Activated CD8-positive, alpha-beta memory T cell treated with anti-CD3 and anti-CD28 coated beads for 48 hours (primary cell): ENCODE data around the gene LRRC10.

Source experiments
- DNase-seq, 3 experiments: peaks; one replicate each; pipeline ENCODE4 v3.0.0-alpha.2; 2020; ENCODE audit warnings: low read depth in 2 of 3, low spot score in 2 of 3

Gene LRRC10, protein sequence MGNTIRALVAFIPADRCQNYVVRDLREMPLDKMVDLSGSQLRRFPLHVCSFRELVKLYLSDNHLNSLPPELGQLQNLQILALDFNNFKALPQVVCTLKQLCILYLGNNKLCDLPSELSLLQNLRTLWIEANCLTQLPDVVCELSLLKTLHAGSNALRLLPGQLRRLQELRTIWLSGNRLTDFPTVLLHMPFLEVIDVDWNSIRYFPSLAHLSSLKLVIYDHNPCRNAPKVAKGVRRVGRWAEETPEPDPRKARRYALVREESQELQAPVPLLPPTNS

DNA sequence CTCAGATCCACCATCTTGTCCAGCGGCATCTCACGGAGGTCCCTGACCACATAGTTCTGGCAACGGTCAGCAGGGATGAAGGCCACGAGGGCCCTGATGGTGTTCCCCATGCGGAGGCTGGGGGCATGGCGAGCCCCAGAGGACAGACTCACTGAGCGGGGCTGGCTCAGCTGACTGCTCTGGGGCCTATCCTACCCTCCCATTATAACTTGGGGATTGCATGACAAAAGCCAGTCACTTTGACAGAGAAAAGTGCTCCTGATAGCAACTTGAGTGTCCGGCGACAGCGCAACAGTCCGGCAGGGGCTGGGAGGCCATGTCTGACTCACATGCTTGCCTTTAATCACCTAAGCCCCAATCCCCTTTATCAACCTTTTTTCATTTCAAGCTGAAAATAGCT, at the start of gene LRRC10:
TSS of gene LRRC10 (minus strand) at position 179 of the 400 bp plus-strand sequence. CDS start at position 110, 69 bp downstream.
- DNase-seq: no peak

DNA sequence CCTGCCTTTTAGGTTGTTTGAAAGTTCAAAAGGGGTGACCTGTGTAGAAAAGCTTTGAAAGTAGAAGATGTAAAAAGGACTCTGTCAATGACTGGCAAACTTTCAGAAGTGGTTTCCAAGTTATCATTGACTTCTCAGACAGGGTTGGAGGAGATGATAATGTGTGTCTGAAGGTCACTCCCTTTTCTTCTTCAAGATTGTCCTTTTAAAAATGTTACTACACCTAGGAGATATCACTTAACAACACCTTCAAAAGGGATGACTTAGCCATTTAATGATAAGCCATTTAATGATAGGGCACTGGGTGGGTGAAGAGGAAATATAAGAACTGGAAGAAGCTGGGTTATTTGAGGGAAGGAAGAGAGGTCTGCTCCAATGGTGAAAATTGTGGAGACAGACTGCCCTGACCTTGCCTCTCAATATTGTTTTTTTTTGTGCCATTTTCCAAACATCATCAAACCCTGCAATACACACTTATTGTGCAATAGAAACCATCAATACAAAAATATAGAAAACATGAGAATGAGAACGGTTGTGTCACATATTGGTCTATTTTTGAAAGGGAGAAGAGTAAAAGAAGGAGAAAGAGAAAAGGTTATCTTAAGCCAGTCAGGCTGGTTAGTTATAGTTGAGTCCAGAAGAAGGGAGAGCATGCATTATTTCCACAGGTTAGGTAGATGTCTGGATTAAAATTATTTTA, 49.6 kb upstream of the LRRC10 start:
- no peak for DNase-seq

DNA sequence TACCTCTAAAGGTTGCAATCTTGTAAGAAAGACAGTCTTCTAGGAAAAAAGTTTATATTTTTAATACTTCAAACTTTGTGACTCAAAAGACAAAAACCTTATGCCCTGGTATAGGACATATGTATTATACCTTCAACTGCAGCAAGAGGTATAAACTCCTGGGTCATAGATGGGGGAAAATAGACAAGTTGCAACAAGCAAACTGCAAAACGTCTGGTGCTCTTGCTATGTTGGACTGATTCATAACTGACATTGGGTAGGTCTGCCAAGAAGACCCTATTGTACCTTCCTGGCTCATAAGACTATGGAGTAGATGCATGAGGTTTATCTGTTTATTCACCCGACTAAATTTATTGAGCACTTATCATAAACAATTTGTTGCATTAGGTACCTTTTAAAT, 47.5 kb upstream of the LRRC10 start:
- DNase-seq: no peak

DNA sequence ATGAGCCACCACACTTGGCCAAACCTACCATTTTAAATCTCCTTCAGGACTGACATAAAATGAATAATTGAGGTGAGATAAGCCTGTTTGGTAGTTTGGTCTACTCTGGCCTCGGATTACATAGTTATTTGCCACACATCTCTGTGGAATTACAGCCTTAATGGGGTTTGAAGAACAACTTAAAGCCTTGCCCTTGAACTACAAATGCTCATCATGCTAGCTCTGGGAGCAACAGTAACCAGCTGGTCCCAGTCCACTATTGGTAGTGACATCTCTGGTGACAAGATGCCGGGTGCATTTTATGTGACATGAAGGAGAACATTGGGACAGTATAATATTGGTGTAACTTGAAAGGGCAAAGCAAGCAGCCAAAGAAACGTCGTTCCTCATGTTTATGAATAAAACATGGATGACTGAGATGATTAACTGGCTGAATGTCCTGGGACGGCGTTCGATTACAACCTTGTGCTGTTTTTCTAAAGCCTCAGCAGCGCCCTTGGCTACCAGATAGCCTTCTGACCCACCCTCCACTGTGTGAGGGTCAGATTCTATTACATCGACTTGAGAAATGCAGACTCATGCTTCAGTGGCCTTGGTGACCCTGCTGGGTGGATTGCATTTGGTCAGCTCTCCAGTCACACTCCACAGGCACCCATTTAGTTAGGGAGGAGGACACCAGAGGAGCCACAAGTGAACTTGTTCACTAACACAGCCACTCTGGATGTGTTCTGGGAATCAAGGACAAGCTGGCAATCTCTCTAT, 46.9 kb upstream of the LRRC10 start:
- DNase-seq: no peak

DNA sequence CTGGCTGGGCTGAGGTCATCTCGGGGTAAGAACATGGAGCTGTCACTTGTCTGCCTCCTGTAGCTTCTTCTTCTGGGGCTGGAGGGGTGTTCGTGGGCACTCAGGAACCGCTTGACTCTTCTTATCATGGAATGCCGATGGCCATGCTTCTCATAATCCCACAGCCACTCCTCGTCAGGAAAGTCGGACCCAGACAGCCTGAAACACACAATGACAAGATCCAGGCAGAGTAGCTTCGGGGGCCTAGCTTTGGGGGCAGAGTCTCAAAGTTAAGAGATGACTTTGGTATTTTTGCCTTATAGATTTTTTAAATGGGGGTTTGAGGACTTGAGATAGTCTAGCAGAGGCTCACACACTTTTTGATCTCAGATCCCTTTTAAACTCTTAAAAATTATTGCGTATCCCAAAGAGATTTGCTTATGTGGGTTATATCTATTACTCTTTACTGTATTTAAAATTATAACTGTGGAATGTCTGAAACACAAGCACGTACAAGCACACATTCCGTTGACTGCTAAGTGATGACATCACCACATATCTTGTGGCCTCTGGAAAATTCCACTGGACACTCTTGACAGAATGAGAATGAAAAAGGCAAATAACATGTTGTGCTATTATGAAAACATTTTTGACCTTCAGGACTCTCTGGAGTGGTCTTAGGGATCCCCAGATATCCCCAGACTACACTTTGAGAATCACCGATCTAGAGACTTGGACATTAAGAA, 45.1 kb upstream of the LRRC10 start:
- DNase-seq: no peak

DNA sequence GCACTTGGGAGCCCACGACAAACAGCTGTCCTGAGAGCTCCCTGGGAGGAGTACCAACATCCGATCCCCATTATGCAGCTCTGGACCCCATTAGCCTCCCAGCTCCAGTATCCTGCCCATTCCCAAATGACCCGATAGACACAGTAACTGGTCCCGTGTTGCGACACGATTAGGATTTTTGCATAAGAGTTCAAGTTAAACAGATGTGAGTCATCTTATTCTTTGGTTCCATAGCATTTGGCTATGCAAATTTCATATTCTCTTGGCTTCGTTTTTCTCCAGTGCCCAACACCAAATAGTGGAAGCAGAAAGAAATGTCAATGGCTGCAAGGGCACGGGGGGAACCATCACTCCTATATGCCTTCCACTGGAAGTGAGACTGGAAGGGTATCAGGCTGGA, 43.0 kb upstream of the LRRC10 start:
- DNase-seq: no peak

DNA sequence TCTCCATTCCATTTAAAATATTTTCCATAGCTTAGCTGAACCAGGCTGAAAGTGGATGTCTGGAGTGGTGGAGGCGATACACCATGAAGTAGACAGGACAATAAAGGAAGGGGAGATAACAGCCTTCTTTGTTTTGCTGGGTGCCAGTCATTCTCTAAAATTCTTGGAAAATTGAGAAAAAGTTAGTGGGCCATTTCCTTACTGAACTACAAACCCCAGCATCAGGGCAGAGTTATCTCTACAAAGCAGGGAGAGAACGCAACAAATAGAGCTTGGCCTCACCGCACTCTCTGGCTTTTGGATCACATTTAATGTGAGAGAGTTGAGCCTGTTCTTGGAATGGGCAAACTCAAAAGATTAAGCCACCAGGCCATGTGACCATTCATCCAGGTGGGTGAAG, 41.2 kb upstream of the LRRC10 start:
- no peak for DNase-seq

DNA sequence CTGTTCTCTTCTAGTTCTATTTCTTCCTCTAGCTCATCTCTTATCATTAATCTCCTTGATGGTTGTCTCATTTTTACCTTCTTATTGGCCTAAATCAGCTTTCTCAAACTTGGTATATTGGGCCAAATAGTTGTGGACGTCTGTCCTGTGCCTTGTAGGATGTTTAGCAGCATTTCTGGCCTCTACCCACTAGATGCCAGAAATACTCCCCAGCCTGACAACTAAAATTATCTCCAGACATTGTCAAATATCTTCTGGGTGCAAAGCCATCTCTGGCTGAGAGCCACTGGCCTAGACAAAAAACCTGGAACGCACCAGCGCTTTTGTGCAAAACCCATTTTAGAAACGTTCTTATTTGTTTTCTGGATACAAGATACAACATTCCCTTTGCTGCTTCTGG, 38.8 kb upstream of the LRRC10 start:
- no peak for DNase-seq

DNA sequence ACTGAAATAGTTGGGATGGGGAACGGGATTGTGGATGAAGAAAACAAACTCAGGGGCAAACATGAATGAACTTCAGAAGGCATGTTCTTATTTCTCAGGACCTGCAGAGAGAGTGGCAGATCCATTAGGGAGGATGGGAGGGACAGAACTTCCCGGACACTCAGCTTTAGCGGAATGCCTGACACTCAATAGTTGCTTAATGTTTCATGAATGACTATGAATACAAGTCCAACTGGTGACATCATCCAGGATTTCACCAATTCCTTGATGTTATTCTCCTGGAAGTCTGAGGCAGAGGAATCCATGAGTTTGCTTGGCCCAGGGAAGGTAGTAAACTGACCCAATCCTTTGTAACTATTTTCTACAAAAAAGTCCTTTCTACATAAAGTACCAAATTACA, 37.8 kb upstream of the LRRC10 start:
- no peak for DNase-seq

DNA sequence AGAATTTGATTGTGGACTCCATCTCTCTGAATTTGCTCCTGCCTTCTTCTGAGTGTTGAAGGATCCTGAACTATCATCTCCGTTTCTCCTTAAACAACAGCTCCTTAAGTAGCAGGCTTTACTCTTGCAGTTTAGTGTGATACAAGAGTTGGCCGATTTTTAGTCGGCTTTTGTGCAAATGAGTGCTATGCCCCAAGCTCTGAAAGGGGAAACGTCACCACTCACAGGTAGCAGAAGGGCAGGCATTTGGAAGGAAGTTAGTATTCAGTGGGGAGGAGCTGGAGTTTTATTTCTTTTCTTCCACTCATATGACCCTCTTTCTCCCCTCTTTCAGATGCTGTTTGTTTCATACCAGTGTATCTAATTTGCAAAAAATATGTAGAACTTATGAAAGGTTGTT, 36.5 kb upstream of the LRRC10 start:
- DNase-seq: no peak

DNA sequence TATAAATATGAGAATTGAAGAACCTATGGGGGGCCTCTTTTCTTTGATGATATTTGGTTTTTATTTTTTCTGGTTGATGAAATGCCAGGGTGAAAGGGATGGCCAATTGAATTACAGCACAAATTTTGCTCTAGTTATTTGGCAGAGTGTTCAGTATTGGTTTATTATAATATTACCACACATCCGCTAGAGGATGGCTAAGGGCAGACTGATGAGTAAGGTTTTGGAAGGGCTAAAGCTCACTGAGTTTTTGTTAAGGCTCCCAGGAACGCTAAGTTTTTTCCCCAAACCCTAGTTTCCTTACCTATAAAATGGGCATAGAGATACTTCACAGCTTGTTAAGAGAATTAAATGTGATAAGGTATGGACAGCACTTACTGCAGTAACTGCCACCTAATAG, 34.3 kb upstream of the LRRC10 start:
- no peak for DNase-seq

DNA sequence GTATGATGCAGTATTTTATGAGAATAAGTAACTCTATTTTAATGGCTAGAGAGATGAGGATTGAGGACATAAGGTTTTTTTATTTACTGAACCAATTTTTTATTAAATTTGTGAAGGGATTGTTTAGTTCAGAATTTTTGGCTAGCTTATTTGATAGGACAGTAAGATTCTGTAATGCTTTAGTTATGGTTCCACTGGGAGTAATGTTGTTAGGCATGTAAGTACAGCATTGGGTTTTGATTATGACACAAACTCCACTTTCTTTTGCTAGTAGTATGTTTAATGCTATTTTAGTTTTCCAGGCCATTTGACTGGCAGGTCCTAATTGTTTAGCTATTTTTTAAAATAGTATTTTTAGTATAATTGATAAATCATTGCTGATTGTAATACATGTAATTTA, 33.8 kb upstream of the LRRC10 start:
- DNase-seq: no peak

DNA sequence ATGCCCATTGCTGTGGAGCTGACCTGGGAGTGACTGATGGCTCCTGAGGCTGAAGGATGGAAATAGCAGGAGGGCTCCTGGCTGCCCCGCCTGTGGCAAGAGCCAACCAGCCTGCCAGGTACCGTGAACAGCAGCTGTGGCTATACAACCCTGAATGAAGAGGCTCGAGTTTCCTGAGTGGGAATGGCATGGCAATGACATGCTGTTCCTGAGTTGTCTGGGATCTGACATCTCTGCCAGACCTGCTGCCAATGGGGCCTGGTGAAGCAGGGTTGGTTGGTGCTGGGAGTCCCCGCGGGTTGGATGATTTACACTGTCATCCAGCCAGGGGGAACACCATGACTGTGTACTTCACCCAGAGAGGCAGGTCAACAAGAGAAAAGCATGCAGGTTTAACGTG, 31.8 kb upstream of the LRRC10 start:
- no peak for DNase-seq

DNA sequence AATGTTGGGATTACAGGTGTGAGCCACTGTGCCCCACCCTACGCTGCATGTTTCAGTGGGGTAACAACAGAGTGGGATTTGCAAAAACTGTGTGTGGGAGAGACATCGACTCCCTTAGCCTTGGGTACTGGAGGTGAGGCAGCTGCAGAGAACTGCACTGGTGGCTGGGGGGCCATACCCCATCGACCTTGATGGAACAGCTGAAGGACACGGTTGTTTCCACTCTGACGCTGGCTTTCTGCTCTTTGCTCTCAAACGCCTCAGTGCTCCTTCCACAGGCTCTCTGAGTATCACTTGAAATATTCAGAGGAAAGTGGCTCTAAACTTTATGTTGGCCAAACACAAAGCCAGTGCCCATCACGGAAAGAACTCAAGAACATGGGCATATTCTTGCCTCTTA, 30.8 kb upstream of the LRRC10 start:
- DNase-seq: no peak

DNA sequence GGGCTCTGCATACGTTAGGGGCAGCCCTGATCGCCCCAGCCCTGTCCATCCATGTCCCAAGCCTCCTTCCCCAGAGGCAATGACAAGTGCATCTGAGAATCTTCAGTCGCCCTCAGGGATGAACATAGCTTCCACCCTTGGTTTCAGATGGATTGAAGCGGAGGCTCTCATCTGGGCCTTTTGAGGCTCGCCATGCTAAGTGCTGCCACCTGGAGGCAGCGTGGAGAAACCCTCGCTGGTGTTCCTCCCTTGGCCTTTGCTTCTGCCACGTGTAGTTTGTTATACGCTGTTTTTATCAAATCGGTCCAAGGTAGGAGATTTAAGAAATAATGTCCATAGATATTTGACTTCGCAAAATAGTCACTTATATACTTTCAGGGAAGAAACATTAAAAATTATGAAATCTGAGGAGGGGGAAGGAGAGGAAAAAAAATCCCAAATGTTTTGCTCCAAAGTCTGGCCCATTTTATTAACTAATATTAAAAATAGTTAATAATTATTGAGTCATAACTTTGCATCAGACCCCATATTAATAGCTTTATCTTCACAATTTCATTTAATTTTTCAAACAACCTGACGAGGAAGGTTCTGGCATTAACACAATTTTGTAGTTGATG, 28.8 kb upstream of the LRRC10 start:
- DNase-seq: peak; percentile 16 to 29 (median 26)

DNA sequence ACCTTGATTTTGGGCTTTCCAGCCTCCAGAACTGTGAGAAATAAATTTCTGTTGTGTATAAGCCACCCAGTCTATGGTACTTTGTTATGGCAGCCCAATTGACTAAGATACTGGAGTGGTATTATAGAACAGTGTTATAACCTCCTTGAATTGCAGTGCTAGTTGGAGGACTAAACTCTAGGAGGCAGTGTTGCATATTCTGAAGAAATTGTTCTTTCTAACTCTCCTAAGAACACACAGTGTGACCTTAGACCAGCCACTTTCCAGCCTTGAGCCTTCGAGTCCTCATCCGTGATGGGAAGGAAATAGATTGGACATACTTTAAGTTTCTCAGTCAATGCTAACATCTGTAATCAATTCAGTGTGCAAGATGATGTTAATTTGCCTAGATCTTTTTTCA, 22.4 kb upstream of the LRRC10 start:
- no peak for DNase-seq

DNA sequence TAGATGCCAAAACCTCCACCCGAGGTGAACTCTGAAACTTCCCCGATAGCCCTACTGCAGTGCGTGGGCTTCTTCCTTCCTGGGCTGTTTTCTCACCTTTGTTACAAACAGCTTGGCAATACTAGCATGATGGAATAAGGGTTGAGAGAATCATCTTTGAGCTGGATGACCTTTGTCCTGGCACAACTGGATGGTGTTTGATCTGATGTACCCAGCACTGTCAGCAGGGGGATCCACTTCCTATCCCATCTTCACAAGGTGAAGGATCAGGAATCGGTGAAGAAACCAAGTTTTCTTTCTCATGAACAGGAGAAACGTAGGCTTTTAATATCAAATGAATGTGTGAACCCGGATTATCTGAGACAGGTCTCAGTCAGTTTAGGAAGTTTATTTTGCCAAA, 19.5 kb upstream of the LRRC10 start:
- no peak for DNase-seq

DNA sequence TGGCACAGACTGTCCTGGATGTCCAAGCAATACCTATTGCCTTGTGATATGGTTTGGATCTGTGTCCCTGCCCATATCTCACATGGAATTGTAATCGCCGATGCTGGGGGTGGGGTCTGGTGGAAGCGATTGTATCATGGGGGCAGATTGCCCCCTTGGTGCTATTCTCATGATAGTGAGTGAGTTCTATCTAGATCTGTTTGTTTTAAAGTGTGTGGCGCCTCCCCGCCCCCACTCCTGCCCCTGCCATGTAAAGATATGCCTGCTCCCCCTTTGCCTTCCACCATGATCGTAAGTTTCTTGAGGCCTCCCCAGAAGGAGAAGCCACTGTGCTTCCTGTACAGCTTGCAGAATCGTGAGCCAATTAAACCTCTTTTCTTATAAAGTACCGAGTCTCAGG, 16.8 kb upstream of the LRRC10 start:
- no peak for DNase-seq

DNA sequence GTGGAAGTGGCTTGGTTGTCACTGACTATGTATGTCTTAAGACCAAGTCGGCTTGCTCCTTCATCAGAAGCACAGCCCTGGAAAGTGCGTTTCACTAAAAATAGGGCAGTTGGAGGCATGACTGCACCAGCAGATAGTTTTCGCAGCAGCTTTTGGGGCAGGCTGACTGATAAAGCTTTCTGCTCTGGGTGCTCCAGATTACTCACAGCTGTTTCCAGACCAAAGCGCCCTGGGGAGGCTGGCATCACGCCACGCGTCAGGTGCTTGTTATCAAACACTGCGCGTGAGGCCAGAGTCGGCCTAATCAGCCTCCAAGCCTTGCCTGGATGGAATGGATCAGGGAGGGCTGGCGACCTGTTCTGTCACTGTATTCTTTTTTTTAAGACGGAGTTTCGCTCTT, 13.3 kb upstream of the LRRC10 start:
- DNase-seq: no peak

DNA sequence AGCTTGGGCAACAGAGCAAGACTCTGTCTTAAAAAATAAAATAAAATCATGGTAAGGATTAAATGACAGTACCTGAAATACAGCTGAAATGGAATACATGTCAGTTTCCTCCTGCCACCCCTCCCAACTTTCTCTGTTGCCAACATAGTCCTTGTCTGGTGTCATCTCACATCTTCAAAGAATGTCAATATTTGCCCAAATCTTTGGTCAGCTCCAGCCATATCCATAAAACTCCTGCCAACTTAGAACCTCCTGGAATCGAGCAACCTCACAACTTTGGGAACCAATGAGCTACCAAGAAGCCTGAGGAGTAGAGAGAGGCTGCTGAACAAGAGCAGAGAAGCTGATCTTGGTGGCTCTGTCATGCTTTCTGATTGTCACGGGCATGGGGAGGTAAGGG, 10.8 kb upstream of the LRRC10 start:
- no peak for DNase-seq

DNA sequence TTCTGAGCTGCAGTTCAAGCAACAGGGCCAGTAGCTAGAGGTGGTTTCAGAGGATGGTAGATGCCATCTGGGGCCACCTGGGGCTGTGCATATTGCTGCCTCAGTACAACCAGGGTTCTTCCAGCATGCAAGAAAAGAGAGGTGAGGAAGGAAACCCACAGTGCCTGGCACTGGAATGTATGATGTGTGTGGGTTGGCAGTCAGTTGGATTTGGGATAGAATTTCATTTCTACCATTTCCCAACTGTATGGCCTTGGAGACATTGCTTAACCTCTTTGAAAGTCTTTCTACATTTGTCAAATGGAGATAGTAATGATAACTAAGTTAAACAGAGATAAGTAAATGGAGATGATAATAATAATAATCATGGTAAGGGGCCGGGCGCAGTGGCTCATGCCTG, 10.2 kb upstream of the LRRC10 start:
- DNase-seq: no peak
